CD4-positive, alpha-beta T cell treated with Interleukin-4 for 1 hour (primary cell): Measurements from ENCODE around the gene PRTG.
"Not testable (repeated sequence)": the region's sequence is repeated elsewhere in the genome, so short reads cannot be mapped to it uniquely, and the experiment has no call there.

Experiments used
- DNase-seq, 2 donors: peaks; one replicate each; pipeline ENCODE4 v3.0.0-alpha.2; 2020 to 2022

PRTG gene

DNA sequence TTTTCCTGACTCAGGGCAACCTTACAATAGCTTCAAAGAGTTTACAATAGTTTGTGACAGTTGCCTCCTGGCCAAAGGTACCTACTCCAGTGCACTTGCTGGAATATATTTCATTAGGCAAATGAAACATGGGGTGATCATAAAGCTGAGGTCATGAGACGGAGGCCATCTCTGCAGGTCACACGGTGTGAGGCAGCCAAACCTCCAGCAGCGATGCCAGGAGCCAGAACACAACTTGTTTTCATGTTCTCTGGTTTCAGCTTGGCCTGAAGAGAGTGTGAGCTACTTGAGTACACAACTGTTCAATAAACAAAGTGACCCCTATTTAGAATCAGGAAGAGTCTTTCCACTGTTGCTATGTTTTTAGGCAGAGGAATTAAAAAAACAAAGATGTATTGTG is 112.1 kb downstream of the PRTG start:
- DNase-seq = no peak

DNA sequence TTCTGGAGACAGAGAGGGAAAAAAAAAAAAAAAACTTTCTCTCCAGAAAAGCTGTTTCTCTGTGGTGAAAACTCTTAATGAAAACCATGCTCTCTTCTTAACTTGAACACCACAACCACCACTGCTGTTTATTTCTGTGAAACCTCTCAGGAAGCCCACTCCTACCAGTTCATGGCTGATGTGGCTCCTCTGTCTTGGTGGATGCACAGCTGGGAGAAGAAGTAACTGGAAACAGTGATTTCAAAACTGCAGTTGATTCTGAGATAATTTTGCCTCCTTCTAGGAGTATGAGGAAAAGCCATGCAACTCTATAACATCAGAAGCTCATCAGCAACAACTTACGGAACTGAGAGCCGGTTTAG is 114.6 kb downstream of the PRTG start:
- DNase-seq = no peak

DNA sequence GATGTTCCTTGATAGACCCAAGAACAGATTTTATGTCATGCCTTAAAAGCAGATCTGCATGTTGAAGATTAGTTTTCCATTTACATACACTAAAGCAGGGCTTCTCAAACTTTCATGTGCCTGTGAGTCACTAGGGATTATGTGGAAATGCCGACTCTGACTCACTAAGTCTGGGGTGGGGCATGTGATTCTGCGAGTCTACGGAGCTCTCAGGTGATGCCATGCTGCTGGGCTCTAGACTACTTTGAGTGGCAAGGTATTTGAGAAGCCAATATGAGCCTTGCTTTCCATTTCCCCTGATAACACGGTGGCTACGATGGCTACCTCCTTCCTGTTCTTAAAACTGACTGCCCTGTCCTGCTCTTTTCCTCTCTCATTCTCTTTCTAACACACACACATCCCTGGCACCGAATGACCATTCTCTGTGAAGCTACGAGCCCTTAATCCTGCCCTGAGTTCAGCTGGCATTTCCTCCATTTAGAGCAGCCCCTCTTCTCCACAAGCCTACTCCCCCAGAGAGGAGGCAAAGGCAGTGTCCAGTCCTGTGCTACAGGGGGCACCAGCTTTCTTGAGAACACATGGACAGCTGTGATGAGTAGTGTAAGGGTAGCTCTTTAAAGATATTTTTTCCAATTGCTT is 115.1 kb downstream of the PRTG start:
- DNase-seq = no peak

DNA sequence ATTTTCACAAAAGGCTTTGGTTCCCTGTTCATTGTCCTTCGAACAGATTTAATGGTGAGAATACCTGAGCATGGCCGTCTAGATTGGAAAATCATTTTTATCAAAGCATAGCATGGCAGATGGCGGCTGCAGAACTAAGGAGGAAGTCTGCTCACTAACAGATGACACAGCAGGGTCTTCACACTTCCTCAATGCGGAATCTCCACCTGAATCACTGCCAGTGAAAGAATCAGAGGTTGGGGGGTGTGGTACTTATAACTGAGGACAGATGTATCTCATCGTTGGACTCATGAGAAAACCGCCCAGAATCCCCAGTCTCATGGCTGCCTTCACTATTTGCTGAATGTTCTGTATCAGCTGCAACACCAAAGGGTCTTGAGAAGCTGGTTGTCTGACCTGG is 123.2 kb downstream of the PRTG start:
- DNase-seq = no peak

DNA sequence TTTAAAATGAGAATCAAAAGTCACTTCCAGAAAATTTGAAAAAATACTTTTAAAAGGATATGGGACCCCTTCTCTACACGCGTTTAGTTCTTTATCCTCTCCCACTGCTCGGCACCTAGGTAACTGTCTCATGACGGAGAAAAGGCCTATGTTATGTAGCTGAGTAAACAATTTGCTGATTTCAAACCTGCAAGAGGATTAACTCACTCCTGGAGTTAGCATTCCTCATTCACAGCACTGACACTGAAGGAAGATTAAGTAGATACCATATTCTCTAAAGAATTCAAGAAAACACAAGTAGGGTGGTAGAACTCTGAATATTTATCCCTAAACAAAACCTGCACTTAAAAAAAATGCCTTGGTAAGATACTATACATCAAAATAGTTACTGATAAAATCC is 124.6 kb downstream of the PRTG start:
- no peak for DNase-seq

- DNase-seq = no peak
These were observed 127.5 kb downstream of the PRTG start for GRCh38 chr15:55615445-55615844.

- no peak for DNase-seq
These were observed 129.2 kb downstream of the PRTG start for GRCh38 chr15:55613727-55614126.

DNA sequence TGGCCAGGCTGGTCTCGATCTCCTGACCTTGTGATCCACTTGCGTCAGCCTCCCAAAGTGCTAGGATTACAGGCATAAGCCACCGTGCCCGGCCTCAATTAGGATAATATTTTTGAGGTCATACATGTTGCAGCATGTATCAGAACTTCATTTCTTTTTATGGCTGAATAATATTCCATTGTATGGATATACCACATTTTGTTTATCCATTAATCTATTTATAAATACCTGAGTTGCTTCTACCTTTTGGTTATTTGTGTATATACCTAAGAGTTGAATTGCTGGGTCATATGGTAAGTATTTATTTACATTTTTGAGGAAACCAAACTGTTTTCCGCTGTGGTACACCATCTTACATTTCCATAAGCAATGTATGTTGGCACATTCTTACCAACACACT is 136.7 kb downstream of the PRTG start:
- no peak for DNase-seq

- DNase-seq = no peak
These were observed 141.6 kb downstream of the PRTG start for GRCh38 chr15:55601374-55601773.

DNA sequence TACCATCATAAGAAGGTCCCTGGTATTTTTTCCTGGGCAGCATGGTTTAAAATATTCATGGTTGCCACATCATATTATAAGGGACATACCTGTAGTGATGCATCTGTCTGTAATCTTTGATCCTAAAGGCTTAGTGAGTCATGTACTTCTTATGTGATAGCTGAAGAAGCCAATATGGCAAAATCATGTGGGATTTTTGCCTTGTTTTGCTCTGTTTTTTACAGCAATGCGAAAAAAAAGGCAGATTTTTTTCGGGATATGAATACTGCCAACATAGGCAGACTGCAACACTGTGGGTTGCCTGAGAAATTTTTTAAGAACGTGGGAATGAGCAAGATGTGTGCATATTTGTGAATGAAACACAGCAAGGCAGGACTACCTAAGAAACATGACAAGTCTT is 143.5 kb downstream of the PRTG start:
- DNase-seq = no peak

- not testable (repeated sequence) for DNase-seq
These were observed 149.9 kb downstream of the PRTG start for GRCh38 chr15:55593019-55593418.

- no peak for DNase-seq
These were observed 152.2 kb downstream of the PRTG start for GRCh38 chr15:55590788-55591187.

- no peak for DNase-seq
These were observed 153.7 kb downstream of the PRTG start for GRCh38 chr15:55589287-55589686.

DNA sequence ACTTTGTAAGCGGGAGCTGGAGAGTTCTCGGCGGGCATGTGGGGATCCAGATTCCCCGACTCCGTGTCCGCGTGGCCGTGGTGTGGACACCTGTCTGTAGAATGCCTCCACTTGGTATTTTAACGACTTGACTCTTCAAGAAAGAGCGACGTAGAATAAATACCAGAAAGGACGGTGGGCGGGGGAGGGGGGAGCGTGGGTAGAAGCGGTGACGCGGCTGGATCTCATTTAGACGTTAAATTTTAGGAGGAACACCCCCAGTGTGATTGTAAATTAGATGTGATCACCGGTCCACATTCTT is 154.2 kb downstream of the PRTG start:
- DNase-seq = no peak

DNA sequence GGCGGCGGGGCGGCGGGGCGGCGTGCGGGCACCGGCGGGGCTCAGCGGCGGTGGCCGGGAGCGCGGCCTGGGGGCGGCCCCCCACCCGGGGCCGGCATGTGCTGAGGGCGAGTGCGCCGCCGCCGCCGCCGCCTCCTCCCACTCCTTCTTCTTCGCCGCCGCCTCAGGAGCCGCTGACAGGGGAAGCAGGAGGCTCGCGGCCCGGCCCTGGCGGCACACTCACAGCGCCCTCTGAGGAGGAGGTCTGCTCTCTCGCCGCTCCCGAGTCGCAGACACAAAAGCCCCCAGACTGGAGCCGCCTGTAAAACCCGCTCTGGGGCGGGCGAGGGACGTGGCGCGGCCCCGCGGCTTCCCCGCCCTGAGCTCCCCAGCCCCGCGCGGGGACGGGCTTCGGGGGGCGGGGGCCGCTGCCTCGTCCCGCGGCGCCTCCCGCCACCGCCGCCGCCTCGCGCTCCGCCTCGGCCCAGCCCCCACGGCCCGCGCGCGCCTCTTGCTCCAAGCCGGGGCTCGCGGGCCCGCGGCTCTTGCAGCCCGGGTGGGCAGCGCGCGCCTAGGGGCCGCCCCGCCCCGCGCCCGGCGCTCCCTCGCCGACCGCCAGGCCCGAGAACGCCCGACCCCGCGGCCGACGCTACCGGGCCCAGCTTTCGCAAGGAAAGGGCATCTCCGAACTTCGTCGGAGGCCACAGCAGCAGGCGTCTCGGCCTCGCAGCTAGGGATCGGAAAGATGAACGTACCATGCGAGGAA is 154.7 kb downstream of the PRTG start, which contains the start of gene PYGO1:
Gene PYGO1 (minus strand): TSS at position 276 of the 745 bp plus-strand sequence. CDS start 462 bp downstream, outside the sequence.
- DNase-seq = peak in 1 of 2 donors; percentile 4

- no peak for DNase-seq
These were observed 155.5 kb downstream of the PRTG start for GRCh38 chr15:55587321-55588069.

GRCh38 chr15:55586808-55587207 is 156.1 kb downstream of the PRTG start:
- DNase-seq = no peak

- no peak for DNase-seq
These were observed 166.0 kb downstream of the PRTG start for GRCh38 chr15:55576943-55577342.

- DNase-seq = no peak
These were observed 168.9 kb downstream of the PRTG start for GRCh38 chr15:55574096-55574495.

GRCh38 chr15:55573224-55573623 is 169.7 kb downstream of the PRTG start:
- no peak for DNase-seq

GRCh38 chr15:55564347-55565145 is 178.4 kb downstream of the PRTG start:
- DNase-seq = no peak

GRCh38 chr15:55562601-55563000 is 180.4 kb downstream of the PRTG start:
- DNase-seq = no peak
